ENCODE results near the gene CALM1. TPM values are rescaled to one million over a fixed set of nuclear protein-coding genes. Genes with fewer than 3 reads are reported as not detected.

Gene CALM1
- polyA plus RNA-seq, 1 donor from 2014 or later: 373 TPM

DNA sequence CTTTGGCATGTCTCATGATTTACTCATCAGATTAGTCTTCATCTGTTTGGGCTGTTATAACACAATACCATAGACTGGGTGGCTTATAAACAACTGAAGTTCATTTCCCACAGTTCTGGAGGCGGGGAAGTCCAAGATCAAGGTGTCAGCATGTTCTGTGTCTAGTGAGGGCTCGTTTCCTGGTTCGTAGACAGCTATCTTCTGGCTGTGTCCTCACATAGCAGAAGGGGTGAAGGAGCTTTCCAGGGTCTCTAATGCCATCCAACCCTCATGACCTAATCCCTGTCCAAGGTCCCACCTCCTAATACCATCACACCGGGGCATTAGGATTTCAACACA is 34.3 kb upstream of the CALM1 start:
- no peaks in the 10 kb centered on the region for H3K36me3 ChIP-seq (ENCODE audit: insufficient read depth, low read length)
- H3F3A ChIP-seq (ENCODE audit: insufficient read depth, low read length, poor library complexity, severe bottlenecking): no peaks in the 10 kb centered on the region
- H3K27ac ChIP-seq (ENCODE audit: low read length): no peak overlapping the region
- no peaks in the 10 kb centered on the region for H3K9me3 ChIP-seq (ENCODE audit: low read length)
- H3K79me2 ChIP-seq (replicated peaks; ENCODE audit: insufficient read depth, low read length): no peaks in the 10 kb centered on the region
- H3K9me2 ChIP-seq (ENCODE audit: insufficient read depth, low read length): no peaks in the 10 kb centered on the region
- TF ChIP-seq TAF1 (IDR thresholded peaks at IDR 0.05; ENCODE audit: low read depth): no peak
- H3K4me3 ChIP-seq (ENCODE audit: low read length): no peak overlapping the region
- no peak overlapping the region for H3K4me2 ChIP-seq (ENCODE audit: low read length)
- no peak overlapping the region for H2AFZ ChIP-seq (ENCODE audit: low read depth, low read length)
- no peaks in the 10 kb centered on the region for H3K27me3 ChIP-seq (ENCODE audit: insufficient read depth, low read depth, low read length)
- no peak overlapping the region for H3K9ac ChIP-seq (ENCODE audit: low read length)
- no peaks in the 10 kb centered on the region for H4K20me1 ChIP-seq (ENCODE audit: insufficient read depth)

DNA sequence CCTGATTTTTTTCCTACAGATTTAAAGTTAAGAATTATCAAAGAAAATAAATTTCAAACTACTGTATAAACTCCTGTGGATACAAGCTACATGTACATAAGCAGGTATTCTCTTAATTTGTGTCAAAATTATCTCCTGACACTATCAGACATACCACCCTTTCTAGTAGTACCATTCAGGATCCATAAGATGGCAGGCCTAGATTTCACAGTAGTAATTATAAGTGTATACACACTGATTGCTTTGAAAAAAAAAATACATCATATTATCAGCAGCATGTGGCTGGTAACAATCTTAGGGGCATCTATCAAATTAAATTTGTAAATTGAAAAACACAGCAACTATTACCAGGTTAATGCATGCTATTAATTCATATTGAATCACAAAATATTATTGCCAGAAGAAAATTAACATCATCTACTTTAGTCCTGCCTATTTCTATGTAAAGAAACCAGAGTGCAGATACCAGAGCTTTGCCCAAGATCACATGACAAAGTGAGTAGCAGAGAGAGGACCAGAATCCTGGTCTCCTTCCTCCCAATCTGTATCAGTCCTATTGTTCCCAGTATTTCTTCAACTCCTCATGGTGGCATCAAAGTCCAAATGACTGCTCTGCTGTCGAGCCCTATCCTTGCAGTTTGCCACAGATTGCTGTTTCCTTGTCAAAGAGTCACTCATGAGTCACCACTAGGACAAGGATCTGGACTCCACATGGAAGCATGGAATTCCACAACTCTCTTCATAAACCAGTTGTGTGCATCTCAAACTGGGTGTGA is 27.7 kb upstream of the CALM1 start:
- no peak overlapping the region for H3K4me2 ChIP-seq (ENCODE audit: low read length)
- H3F3A ChIP-seq (ENCODE audit: insufficient read depth, low read length, poor library complexity, severe bottlenecking): no peaks in the 10 kb centered on the region
- no peaks in the 10 kb centered on the region for H4K20me1 ChIP-seq (ENCODE audit: insufficient read depth)
- no peaks in the 10 kb centered on the region for H3K27me3 ChIP-seq (ENCODE audit: insufficient read depth, low read depth, low read length)
- no peaks in the 10 kb centered on the region for H3K9me2 ChIP-seq (ENCODE audit: insufficient read depth, low read length)
- no peaks in the 10 kb centered on the region for H3K9me3 ChIP-seq (ENCODE audit: low read length)
- no peak overlapping the region for H3K9ac ChIP-seq (ENCODE audit: low read length)
- no peak overlapping the region for H3K4me3 ChIP-seq (ENCODE audit: low read length)
- no peak overlapping the region for H3K27ac ChIP-seq (ENCODE audit: low read length)
- H3K79me2 ChIP-seq (replicated peaks; ENCODE audit: insufficient read depth, low read length): no peaks in the 10 kb centered on the region
- no peak for TF ChIP-seq MXI1 (conservative IDR thresholded peaks at IDR 0.05; ENCODE audit: poor library complexity, severe bottlenecking)
- no peak for TF ChIP-seq EZH2 (IDR thresholded peaks at IDR 0.05; ENCODE audit: borderline replicate concordance, insufficient read depth, low read length, poor library complexity, severe bottlenecking)
- TF ChIP-seq, protein P1, sequence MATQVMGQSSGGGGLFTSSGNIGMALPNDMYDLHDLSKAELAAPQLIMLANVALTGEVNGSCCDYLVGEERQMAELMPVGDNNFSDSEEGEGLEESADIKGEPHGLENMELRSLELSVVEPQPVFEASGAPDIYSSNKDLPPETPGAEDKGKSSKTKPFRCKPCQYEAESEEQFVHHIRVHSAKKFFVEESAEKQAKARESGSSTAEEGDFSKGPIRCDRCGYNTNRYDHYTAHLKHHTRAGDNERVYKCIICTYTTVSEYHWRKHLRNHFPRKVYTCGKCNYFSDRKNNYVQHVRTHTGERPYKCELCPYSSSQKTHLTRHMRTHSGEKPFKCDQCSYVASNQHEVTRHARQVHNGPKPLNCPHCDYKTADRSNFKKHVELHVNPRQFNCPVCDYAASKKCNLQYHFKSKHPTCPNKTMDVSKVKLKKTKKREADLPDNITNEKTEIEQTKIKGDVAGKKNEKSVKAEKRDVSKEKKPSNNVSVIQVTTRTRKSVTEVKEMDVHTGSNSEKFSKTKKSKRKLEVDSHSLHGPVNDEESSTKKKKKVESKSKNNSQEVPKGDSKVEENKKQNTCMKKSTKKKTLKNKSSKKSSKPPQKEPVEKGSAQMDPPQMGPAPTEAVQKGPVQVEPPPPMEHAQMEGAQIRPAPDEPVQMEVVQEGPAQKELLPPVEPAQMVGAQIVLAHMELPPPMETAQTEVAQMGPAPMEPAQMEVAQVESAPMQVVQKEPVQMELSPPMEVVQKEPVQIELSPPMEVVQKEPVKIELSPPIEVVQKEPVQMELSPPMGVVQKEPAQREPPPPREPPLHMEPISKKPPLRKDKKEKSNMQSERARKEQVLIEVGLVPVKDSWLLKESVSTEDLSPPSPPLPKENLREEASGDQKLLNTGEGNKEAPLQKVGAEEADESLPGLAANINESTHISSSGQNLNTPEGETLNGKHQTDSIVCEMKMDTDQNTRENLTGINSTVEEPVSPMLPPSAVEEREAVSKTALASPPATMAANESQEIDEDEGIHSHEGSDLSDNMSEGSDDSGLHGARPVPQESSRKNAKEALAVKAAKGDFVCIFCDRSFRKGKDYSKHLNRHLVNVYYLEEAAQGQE (IDR thresholded peaks at IDR 0.05; ENCODE audit: borderline replicate concordance): no peak
- no peak for TF ChIP-seq SMC3 (conservative IDR thresholded peaks at IDR 0.05; ENCODE audit: poor library complexity)
- TF ChIP-seq POLR2AphosphoS5 (IDR thresholded peaks at IDR 0.05): no peak
- TF ChIP-seq RAD21 (conservative IDR thresholded peaks at IDR 0.05): no peak
- no peak for TF ChIP-seq TAF1 (IDR thresholded peaks at IDR 0.05; ENCODE audit: low read depth)
- no peak for TF ChIP-seq EP300 (conservative IDR thresholded peaks at IDR 0.05; ENCODE audit: poor library complexity, severe bottlenecking)
- H3K36me3 ChIP-seq (ENCODE audit: insufficient read depth, low read length): no peaks in the 10 kb centered on the region
- H2AFZ ChIP-seq (ENCODE audit: low read depth, low read length): no peak overlapping the region

DNA sequence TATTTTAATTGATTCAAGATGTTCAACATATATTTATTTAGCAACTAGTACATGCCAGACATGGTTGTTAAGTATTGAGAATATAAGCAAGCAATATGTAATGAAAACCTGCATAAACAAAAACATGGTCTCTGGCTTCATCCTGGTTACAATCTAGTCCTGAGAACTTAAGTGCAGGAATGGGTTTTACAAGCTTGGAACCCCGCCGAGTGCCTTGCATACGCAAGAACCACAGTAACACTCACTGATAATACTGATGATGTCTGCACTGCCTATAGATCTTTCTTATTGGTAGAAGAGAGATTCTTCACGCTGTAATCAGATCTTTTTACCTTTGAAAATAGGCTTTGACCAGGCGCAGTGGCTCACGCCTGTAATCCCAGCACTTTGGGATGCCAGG is 22.9 kb upstream of the CALM1 start:
- H3K36me3 ChIP-seq (ENCODE audit: insufficient read depth, low read length): no peaks in the 10 kb centered on the region
- no peaks in the 10 kb centered on the region for H3K9me2 ChIP-seq (ENCODE audit: insufficient read depth, low read length)
- H3K9ac ChIP-seq (ENCODE audit: low read length): no peak overlapping the region
- no peaks in the 10 kb centered on the region for H3K79me2 ChIP-seq (replicated peaks; ENCODE audit: insufficient read depth, low read length)
- H4K20me1 ChIP-seq (ENCODE audit: insufficient read depth): no peaks in the 10 kb centered on the region
- no peaks in the 10 kb centered on the region for H3K9me3 ChIP-seq (ENCODE audit: low read length)
- H3K4me3 ChIP-seq (ENCODE audit: low read length): no peak overlapping the region
- no peak overlapping the region for H3K27ac ChIP-seq (ENCODE audit: low read length)
- H3F3A ChIP-seq (ENCODE audit: insufficient read depth, low read length, poor library complexity, severe bottlenecking): no peaks in the 10 kb centered on the region
- H3K27me3 ChIP-seq (ENCODE audit: insufficient read depth, low read depth, low read length): no peaks in the 10 kb centered on the region
- no peak overlapping the region for H2AFZ ChIP-seq (ENCODE audit: low read depth, low read length)
- no peak overlapping the region for H3K4me2 ChIP-seq (ENCODE audit: low read length)
- TF ChIP-seq, protein P2, sequence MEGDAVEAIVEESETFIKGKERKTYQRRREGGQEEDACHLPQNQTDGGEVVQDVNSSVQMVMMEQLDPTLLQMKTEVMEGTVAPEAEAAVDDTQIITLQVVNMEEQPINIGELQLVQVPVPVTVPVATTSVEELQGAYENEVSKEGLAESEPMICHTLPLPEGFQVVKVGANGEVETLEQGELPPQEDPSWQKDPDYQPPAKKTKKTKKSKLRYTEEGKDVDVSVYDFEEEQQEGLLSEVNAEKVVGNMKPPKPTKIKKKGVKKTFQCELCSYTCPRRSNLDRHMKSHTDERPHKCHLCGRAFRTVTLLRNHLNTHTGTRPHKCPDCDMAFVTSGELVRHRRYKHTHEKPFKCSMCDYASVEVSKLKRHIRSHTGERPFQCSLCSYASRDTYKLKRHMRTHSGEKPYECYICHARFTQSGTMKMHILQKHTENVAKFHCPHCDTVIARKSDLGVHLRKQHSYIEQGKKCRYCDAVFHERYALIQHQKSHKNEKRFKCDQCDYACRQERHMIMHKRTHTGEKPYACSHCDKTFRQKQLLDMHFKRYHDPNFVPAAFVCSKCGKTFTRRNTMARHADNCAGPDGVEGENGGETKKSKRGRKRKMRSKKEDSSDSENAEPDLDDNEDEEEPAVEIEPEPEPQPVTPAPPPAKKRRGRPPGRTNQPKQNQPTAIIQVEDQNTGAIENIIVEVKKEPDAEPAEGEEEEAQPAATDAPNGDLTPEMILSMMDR (IDR thresholded peaks at IDR 0.05; ENCODE audit: poor library complexity, severe bottlenecking): no peak
- TF ChIP-seq POLR2AphosphoS5 (IDR thresholded peaks at IDR 0.05): no peak
- no peak for TF ChIP-seq SMC3 (conservative IDR thresholded peaks at IDR 0.05; ENCODE audit: poor library complexity)
- TF ChIP-seq TAF1 (IDR thresholded peaks at IDR 0.05; ENCODE audit: low read depth): no peak
- TF ChIP-seq, protein P1 (IDR thresholded peaks at IDR 0.05; ENCODE audit: borderline replicate concordance): no peak
- no peak for TF ChIP-seq RAD21 (conservative IDR thresholded peaks at IDR 0.05)
- TF ChIP-seq MXI1 (conservative IDR thresholded peaks at IDR 0.05; ENCODE audit: poor library complexity, severe bottlenecking): no peak
- TF ChIP-seq EZH2 (IDR thresholded peaks at IDR 0.05; ENCODE audit: borderline replicate concordance, insufficient read depth, low read length, poor library complexity, severe bottlenecking): no peak
- TF ChIP-seq EP300 (conservative IDR thresholded peaks at IDR 0.05; ENCODE audit: poor library complexity, severe bottlenecking): no peak

All from neural cell (in vitro differentiated cells).